Raji (cell line): ENCODE data around the gene SH3GL1.

Experiments
- POLR2A ChIP-seq: IDR thresholded peaks from 2 replicates; pipeline ENCODE4 v1.6.1; 2011; ENCODE audit warnings: low read depth, low read length, control low read depth; ENCODE audit not compliant: insufficient read depth

Gene SH3GL1

DNA sequence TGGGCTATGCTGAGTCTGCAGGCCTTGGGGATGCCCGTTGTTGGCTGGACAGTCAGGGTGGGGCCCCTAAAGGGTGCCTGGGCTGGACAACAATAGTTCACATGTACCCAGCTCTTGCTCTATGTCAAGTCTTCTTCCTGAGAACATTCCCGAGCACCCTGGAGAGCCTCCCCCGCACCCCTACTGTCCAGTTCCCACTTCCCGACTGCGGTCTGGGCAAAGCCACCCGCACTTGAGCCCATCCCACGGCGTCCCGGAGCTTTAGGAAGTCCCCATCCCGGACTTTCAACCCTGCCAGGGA, 58.1 kb downstream of the SH3GL1 start:
- TF ChIP-seq POLR2A: no peak

DNA sequence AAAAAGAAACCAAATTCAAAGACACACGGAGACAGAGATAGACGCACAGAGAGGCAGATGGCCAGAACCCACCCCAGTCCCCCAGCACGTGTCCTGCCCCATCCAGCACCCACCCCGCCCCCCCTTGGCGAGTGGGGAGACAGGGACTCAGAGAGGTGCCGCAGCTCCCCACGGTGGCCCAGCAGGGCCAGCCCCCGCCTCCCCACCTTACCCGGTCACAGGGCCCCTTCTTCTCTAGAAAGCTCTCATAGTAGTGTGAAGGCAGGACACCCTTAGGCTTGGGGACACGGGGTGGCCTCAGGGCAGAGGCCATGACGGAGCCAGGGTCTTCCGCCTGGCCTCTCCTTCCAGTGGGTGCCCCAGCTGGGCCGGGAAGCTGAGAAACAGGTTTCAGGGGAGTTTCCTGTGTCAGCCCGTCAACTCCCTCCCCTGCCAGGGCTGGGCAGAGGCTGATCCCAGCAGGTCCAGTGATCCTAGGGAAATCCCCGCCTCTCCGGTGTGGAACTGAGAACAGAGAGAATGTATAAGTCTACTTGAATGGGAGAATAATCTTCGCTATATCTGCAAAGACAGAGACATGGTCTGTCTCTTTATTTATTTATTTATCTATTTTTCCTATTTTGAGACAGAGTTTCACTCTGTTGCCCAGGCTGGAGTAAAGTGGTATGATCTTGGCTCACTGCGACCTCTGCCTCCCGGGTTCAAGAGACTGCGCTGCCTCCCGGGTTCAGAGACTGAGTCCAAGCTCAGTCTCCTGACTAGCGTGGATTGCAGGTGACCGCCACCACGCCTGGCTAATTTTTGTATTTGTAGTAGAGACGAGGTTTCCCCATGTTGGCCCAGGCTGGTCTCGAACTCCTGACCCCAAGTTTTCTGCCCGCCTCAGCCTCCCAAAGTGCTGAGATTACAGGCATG, 61.6 kb downstream of the SH3GL1 start, which contains the start of gene STAP2:
Gene STAP2 (minus strand): TSS at position 387 of the 915 bp plus-strand sequence. CDS start 74 bp downstream, at position 313.
- no peak for TF ChIP-seq POLR2A

DNA sequence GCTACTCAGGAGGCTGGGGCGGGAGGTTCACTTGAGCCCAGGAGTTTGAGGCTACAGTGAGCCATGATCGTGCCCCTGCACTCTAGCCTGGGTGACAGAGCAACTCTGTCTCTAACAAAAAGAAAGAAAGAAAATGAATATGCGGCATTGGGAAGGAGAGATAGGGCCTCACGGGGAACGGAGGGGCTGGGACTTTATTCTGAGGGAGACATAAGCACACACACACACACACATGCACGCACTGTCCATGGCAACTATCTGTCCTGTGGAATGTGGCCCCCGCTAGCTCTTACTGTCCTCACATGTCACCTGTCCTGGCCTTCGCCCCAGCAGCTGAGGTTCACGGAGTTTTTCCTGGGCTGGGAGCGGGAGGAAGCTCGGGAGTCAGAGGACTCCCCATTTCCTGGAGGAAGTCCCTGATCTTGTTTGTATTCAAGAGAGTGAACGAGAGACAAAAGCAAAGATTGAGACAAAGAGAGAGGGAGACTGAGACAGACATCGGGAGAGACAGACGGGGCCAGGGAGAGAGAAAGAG, 62.4 kb downstream of the SH3GL1 start:
- TF ChIP-seq POLR2A: no peak

DNA sequence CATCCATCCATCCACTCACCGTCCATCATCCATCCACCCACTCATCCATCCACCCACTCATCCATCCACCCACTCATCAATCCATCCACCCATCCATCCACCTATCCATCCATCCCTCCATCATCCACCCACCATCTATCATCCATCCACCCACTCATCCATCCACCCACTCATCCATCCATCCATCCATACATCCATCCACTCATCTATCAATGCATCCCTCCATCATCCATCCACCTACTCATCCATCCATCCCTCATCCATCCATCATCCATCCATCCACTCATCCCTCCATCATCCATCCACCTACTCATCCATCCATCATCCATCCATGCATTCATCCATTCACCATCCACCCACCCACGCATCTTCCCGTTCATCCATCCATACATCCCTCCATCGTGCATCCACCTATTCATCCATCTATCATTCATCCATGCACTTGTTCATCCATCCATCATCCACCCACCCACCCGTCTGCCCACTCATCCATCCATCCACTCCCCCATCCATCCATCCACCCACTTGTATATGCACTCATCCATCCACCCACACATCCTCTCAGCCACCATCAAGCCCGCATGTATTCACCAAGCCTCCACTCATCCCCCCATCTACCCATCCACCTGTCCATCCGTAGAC, 65.3 kb downstream of the SH3GL1 start:
- TF ChIP-seq POLR2A: no peak

DNA sequence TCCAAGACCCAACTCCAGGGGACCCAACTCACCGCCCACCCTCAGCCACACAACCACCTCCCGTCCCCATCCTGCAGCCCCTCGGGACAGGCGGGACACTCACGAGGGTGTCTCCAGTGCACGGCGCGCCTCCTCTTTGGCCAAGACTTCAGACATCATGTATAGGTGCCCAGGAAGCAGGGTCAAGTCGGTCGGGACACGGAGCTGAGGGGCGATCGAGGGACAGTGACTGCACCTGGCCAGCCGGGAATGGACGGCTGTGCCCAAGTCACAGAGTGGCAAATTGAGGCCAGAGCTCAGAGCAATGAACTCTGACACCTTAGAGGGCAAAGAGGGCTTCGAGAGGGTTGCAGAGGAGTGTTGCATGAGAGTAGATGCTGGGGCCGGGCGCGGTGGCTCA, 70.5 kb downstream of the SH3GL1 start:
- TF ChIP-seq POLR2A: no peak; the same call in 1 of the 2 replicates

DNA sequence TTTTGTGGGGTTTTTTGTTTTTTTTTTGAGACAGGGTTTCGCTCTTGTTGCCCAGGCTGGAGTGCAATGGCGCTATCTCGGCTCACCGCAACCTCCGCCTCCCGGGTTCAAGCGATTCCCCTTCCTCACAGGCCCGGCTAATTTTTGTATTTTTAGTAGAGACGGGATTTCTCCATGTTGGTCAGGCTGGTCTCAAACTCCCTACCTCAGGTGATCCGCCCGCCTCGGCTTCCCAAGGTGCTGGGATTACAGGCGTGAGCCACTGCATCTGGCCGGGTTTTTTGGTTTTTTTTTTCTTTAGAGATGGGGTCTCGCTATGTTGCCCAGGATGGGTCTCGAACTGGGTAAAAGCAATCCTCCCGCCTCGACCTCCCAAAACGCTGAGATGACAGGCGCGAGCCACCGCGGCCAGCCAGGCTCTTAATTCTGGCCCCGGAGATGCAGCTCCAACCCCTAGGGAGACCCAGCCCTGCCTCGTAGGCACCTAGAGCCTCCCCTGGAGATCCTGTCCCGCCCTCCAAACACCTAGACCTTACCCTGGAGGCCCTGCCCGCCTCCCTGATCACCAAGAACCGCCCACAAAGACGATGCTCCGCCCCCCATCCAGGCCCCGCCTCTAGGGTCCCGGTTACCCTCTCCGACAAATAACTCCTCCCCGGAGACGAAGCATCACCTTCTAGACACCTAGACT, 71.2 kb downstream of the SH3GL1 start:
- 0 out of 2 replicates have a peak, but pooled peaks have one; percentile 29 for TF ChIP-seq POLR2A

DNA sequence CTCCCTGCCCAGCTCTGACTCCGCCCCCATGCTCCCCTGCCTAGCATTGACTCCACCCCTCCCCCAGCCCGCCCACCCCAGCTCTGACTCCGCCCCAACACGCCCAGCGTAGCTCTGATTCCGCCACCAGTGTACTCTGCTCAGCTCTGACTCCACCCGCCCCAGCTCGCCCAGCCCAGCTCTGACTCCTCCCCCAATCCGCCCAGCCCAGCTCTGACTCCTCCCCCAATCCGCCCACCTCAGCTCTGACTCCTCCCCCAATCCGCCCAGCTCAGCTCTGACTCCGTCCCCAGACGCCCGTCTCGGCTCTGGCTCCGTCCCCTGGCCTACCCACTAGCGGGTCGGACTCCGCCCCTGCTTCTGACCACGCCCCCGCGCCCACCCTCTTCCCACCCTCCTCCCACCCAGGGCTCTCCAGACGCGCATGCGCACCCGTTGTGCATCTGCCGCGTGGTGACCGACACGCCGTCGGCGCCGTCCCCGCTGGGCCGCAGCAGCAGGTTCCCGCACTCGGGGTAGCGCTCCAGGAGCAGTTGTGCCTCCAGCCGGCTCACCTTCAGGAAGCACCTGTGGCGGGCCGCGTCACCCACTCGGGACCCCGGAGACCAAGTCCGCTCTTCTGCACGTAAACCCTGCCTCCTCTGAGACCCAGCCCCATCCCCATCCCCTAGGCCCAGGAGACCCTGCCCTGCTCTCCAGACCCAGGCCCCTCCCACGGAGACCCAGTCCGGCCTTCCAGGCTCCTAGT, 71.9 kb downstream of the SH3GL1 start:
- peak; percentile 97 for TF ChIP-seq POLR2A

DNA sequence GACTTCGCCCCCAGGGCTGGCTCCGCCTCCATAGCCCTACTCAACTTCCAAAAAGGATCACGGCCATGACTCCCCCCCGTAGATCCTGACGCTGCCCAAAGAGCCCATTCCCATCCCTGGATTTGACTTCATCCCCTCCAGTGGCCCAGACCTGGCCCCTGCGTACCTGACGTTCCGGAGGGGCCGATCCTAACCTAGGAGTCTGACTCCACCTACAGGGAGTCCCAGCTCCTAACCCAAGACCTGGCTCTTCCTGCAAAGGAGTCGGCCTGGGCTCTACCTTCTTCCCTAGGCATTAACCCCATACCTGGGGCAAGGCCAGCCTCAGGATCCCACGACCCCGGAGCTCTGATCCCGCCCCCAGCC, 72.5 kb downstream of the SH3GL1 start:
- no peak for TF ChIP-seq POLR2A

DNA sequence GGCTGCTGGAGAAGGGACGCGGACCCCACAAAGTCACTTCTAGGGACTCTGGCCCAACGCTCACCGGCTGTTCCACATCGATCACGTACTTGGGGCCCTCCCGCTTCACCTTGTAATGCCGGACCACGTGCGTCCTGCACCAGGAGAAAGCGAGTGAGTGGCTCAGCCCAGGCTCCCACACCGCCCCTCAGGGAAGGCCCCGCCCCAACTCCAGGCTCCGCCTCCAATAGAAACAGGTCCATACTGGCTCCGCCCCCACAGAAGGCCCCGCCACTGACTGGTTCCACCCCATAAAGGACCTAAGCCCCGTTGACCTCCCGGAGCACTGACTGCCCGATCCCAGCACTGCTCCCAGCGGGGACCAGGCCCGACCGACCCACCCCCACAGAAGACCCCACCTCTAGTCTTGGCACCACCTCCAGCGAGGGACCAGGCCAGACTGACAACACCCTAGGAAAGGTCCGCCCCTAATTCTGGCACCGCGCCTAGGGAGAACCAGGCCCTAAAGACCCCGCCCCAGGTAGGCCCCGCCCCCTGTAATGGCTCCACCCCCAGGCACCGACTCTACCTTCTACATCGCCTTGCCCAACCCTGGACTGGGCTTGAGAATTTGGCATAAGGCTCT, 73.0 kb downstream of the SH3GL1 start:
- no peak for TF ChIP-seq POLR2A

DNA sequence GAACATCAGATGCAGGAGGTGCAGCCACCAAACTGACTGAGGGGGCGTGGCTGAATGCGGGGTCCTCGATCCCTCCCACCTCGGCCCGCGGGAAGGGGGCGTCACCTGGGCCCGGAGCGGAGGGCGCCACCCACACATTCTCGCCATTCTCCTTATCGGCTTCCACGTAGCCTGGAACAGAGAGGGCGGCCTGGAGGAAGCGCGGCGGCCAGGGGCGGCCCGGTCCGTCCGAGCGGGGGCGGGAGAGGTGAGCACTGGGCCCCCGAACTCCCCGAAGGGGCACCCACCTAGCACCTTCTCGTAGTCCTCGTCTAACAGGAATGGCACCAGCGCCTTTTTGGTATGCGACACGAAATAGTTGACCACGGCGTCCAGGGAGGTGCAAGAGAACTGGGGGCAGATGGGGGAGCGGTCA, 73.5 kb downstream of the SH3GL1 start:
- no peak for TF ChIP-seq POLR2A

DNA sequence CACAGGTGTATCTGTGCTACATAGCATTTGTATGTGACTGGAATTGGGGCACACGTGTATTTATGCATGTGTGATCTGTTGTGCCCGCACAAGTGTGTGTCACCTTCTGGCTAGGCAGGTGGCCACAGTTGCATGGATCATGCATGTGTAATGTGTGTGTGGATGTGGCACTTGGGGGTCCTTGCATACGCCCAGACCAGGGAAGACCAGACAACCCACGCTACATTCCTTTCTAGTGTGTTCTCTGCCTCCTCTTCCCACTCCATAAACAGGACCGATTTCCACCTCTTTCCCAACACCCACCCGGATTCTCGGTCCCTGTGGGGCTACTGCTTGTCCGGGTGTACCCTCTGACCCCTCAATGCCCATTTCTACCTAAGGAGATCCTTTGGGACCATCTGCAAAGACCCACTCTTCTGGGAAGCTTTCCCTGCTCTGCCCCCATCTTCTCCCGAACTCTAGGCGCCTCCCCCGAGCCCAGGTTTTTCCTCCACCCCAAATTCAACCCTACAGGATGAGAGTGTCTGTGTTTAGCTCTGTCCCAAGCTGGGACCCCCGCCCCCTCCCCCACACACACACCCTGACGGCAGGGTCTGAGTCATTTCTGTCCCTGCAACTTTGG, 74.0 kb downstream of the SH3GL1 start:
- no peak for TF ChIP-seq POLR2A

DNA sequence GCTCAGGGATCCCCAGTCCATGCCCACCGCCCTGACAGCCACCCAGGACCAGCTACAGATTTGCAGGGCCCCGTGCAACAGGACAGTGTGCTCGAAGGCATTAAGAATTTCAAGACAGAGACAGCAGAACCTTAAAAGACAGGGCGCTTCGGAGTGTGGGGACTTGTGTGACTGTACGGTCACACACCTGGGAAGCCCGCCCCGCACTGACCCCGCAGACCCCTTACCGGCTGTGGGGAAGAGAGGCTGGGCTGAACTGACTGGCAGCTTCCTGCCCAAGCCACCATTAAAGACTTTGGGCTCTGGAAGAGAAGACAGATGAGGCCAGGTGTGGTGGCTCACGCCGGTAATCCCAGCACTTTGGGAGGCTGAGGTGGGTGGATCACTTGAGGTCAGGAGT, 76.1 kb downstream of the SH3GL1 start:
- no peak for TF ChIP-seq POLR2A

DNA sequence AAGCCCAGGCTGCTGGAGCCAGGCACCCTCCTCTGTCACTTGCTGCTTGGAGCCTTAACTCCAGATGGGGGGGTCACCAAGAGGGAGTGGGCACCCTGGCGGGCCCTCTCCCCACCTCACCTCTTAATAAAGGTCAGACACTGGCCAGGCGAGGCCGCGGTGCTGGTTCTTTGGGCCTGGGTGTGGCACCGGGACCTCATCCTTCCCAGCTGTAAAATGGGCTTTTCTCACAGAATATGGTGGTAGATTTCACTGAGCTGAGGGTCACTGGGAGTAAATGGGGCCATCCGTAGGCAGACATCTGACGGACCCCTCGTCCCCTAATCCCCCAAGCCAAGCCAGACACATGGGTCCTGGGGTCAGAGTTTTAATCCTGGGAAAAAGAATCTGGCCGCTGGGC, 76.7 kb downstream of the SH3GL1 start:
- no peak for TF ChIP-seq POLR2A
